ENCODE measurements around the gene CDK5. TPM values are rescaled to one million over a fixed set of nuclear protein-coding genes. Genes with fewer than 3 reads are reported as not detected.
A peak's percentile ranks its signal among the peaks of the same experiment; 100 is the strongest.

CDK5 gene
- total RNA-seq, result 5.7 TPM

- Histone ChIP-seq H3K36me3 (ENCODE audit: control insufficient read depth in 3 of 3, insufficient read depth in 3 of 3, low read length in 3 of 3) (peaks cover 0 to 6% (median 4%) of the 10 kb centered on the region in 3 donors), H3K9ac (ENCODE audit: low read depth in 1 of 3, low read length in 3 of 3) (peak within 1 kb of the TSS; percentile 83 to 97 (median 95)), H3K27ac (ENCODE audit: low read depth, low read length) (peak within 1 kb of the TSS; percentile 98), H3K4me3 (ENCODE audit: low read length in 3 of 3) (peak within 1 kb of the TSS; percentile 90 to 95 (median 94)), H3K9me3 (ENCODE audit: control insufficient read depth in 3 of 3, low read length in 3 of 3) (no peaks in the 10 kb centered on the region), H3K4me1 (ENCODE audit: control insufficient read depth in 3 of 3, insufficient read depth in 3 of 3, low read length in 3 of 3) (peaks cover 40 to 48% (median 47%) of the 10 kb centered on the region in 3 donors), H3K27me3 (ENCODE audit: control insufficient read depth in 3 of 3, insufficient read depth in 3 of 3, low read length in 3 of 3) (no peaks in the 10 kb centered on the region)
These were observed at the start of gene CDK5 for GRCh38 chr7:151057506-151057988. Gene CDK5 (minus strand): TSS chr7:151057897. CDS start chr7:151057848, 49 bp downstream.

- no peaks in the 10 kb centered on the region for H3K27me3 ChIP-seq (ENCODE audit: control insufficient read depth in 3 of 3, insufficient read depth in 3 of 3, low read length in 3 of 3)
- H3K9me3 ChIP-seq (ENCODE audit: control insufficient read depth in 3 of 3, low read length in 3 of 3), result no peaks in the 10 kb centered on the region
- H3K4me3 ChIP-seq (ENCODE audit: low read length in 3 of 3), result no peak overlapping the region
- no peaks in the 10 kb centered on the region for H3K36me3 ChIP-seq (ENCODE audit: control insufficient read depth in 3 of 3, insufficient read depth in 3 of 3, low read length in 3 of 3)
- H3K4me1 ChIP-seq (ENCODE audit: control insufficient read depth in 3 of 3, insufficient read depth in 3 of 3, low read length in 3 of 3), result peaks cover 4 to 11% (median 7%) of the 10 kb centered on the region in 3 donors
- H3K27ac ChIP-seq (ENCODE audit: low read depth, low read length), result no peak overlapping the region
- no peak overlapping the region for H3K9ac ChIP-seq (ENCODE audit: low read depth in 1 of 3, low read length in 3 of 3)
These were observed 46.9 kb upstream of the CDK5 start for GRCh38 chr7:151104411-151105235.

DNA sequence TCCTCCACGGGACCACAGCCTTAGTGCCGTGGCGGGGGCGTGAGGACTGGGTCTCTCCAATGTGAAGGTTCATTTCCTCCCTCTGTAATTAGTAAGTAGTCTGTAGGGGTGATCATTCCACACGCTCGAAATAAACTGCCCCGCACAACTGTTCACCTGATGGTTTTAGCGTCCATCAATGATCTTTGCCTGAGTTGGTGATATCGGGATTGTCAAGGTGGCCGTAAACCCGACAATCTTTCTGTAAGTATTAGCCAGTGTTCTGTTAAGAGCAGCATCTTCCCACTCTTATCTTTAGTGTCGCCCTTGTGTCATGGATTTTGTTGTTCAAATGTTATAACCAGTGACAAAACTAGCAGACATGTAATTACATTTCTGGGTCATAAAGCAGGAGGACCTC is 46.3 kb upstream of the CDK5 start:
- no peak overlapping the region for H3K9ac ChIP-seq (ENCODE audit: low read depth in 1 of 3, low read length in 3 of 3)
- no peak overlapping the region for H3K27ac ChIP-seq (ENCODE audit: low read depth, low read length)
- no peaks in the 10 kb centered on the region for H3K9me3 ChIP-seq (ENCODE audit: control insufficient read depth in 3 of 3, low read length in 3 of 3)
- no peak overlapping the region for H3K4me3 ChIP-seq (ENCODE audit: low read length in 3 of 3)
- no peaks in the 10 kb centered on the region for H3K36me3 ChIP-seq (ENCODE audit: control insufficient read depth in 3 of 3, insufficient read depth in 3 of 3, low read length in 3 of 3)
- H3K4me1 ChIP-seq (ENCODE audit: control insufficient read depth in 3 of 3, insufficient read depth in 3 of 3, low read length in 3 of 3), result peaks cover 0 to 15% (median 8%) of the 10 kb centered on the region in 3 donors
- H3K27me3 ChIP-seq (ENCODE audit: control insufficient read depth in 3 of 3, insufficient read depth in 3 of 3, low read length in 3 of 3), result no peaks in the 10 kb centered on the region

GRCh38 chr7:151102991-151103390 is 45.3 kb upstream of the CDK5 start:
- H3K36me3 ChIP-seq (ENCODE audit: control insufficient read depth in 3 of 3, insufficient read depth in 3 of 3, low read length in 3 of 3), result no peaks in the 10 kb centered on the region
- no peak overlapping the region for H3K27ac ChIP-seq (ENCODE audit: low read depth, low read length)
- no peaks in the 10 kb centered on the region for H3K27me3 ChIP-seq (ENCODE audit: control insufficient read depth in 3 of 3, insufficient read depth in 3 of 3, low read length in 3 of 3)
- H3K4me1 ChIP-seq (ENCODE audit: control insufficient read depth in 3 of 3, insufficient read depth in 3 of 3, low read length in 3 of 3), result peaks cover 0 to 14% (median 8%) of the 10 kb centered on the region in 3 donors
- H3K9ac ChIP-seq (ENCODE audit: low read depth in 1 of 3, low read length in 3 of 3), result no peak overlapping the region
- H3K9me3 ChIP-seq (ENCODE audit: control insufficient read depth in 3 of 3, low read length in 3 of 3), result no peaks in the 10 kb centered on the region
- no peak overlapping the region for H3K4me3 ChIP-seq (ENCODE audit: low read length in 3 of 3)

- no peak overlapping the region for H3K27ac ChIP-seq (ENCODE audit: low read depth, low read length)
- H3K4me3 ChIP-seq (ENCODE audit: low read length in 3 of 3), result no peak overlapping the region
- H3K9me3 ChIP-seq (ENCODE audit: control insufficient read depth in 3 of 3, low read length in 3 of 3), result no peaks in the 10 kb centered on the region
- H3K36me3 ChIP-seq (ENCODE audit: control insufficient read depth in 3 of 3, insufficient read depth in 3 of 3, low read length in 3 of 3), result no peaks in the 10 kb centered on the region
- H3K4me1 ChIP-seq (ENCODE audit: control insufficient read depth in 3 of 3, insufficient read depth in 3 of 3, low read length in 3 of 3), result peaks cover 0 to 12% (median 8%) of the 10 kb centered on the region in 3 donors
- H3K27me3 ChIP-seq (ENCODE audit: control insufficient read depth in 3 of 3, insufficient read depth in 3 of 3, low read length in 3 of 3), result no peaks in the 10 kb centered on the region
- H3K9ac ChIP-seq (ENCODE audit: low read depth in 1 of 3, low read length in 3 of 3), result no peak overlapping the region
These were observed 44.1 kb upstream of the CDK5 start for GRCh38 chr7:151101621-151102396.

DNA sequence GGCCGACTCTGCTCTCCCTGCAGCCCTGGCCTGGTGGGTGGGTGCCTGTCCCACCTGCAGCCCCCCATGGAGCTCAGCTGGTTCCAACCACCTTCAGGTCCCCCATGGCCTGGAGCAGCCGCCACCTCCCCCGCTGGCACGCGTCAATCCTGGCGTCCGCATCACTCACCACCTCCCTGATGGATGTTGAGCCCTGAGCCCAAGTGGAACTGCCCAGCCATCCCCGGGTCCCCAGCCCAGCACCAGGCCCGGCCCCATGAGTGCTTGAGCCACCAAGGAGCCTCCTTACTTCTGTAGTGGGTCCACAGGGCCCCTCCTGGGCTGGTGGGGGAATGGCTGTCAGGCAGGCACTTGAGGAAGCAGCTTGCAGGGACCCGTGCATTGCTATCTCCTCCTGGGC is 43.2 kb upstream of the CDK5 start:
- peaks cover 0 to 12% (median 8%) of the 10 kb centered on the region in 3 donors for H3K4me1 ChIP-seq (ENCODE audit: control insufficient read depth in 3 of 3, insufficient read depth in 3 of 3, low read length in 3 of 3)
- H3K4me3 ChIP-seq (ENCODE audit: low read length in 3 of 3), result no peak overlapping the region

GRCh38 chr7:151099486-151100211 is 42.0 kb upstream of the CDK5 start:
- Histone ChIP-seq H3K36me3 (ENCODE audit: control insufficient read depth in 3 of 3, insufficient read depth in 3 of 3, low read length in 3 of 3) (peaks cover 0 to 2% (median 0%) of the 10 kb centered on the region in 3 donors), H3K4me1 (ENCODE audit: control insufficient read depth in 3 of 3, insufficient read depth in 3 of 3, low read length in 3 of 3) (peaks cover 0 to 13% (median 8%) of the 10 kb centered on the region in 3 donors), H3K27ac (ENCODE audit: low read depth, low read length) (no peak overlapping the region), H3K27me3 (ENCODE audit: control insufficient read depth in 3 of 3, insufficient read depth in 3 of 3, low read length in 3 of 3) (no peaks in the 10 kb centered on the region), H3K4me3 (ENCODE audit: low read length in 3 of 3) (no peak overlapping the region), H3K9me3 (ENCODE audit: control insufficient read depth in 3 of 3, low read length in 3 of 3) (no peaks in the 10 kb centered on the region), H3K9ac (ENCODE audit: low read depth in 1 of 3, low read length in 3 of 3) (no peak overlapping the region)

More for the DNA sequence above, 43.2 kb upstream of the CDK5 start:
- H3K9me3 ChIP-seq (ENCODE audit: control insufficient read depth in 3 of 3, low read length in 3 of 3), result no peaks in the 10 kb centered on the region
- no peak overlapping the region for H3K27ac ChIP-seq (ENCODE audit: low read depth, low read length)
- no peaks in the 10 kb centered on the region for H3K36me3 ChIP-seq (ENCODE audit: control insufficient read depth in 3 of 3, insufficient read depth in 3 of 3, low read length in 3 of 3)
- H3K27me3 ChIP-seq (ENCODE audit: control insufficient read depth in 3 of 3, insufficient read depth in 3 of 3, low read length in 3 of 3), result no peaks in the 10 kb centered on the region
- no peak overlapping the region for H3K9ac ChIP-seq (ENCODE audit: low read depth in 1 of 3, low read length in 3 of 3)

DNA sequence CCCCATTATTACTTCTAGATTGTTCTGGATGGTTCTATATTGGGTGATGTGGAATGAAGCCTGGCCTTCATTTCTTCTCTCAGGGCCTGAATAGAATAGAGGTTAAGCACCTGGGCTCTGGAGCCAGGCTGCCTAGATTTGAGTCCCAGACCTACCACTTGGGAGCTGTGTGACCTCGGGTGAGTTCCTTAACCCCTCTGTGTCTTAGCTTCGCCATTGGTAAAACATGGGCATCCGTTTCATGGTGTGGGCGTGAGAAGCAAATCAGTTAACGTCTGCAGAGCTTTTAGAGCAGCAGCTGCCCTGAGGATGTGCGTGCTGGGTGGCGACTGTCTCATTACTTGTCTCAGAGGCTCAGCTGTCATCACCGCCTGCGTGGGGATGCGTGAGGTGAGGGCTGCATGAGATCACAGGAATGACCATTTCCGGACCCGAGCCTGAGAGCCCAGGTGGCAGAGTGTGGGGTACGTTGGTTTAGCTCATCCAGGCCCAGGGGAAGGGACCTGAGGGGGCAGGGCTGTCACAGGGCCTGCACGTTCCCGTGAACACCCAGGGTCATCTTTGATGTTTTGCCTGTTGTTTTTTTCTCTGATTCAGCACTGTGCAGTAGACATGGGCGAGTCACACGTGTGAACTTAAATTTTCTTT is 38.3 kb upstream of the CDK5 start:
- no peaks in the 10 kb centered on the region for H3K9me3 ChIP-seq (ENCODE audit: control insufficient read depth in 3 of 3, low read length in 3 of 3)
- no peak overlapping the region for H3K27ac ChIP-seq (ENCODE audit: low read depth, low read length)
- peaks cover 0 to 5% (median 0%) of the 10 kb centered on the region in 3 donors for H3K36me3 ChIP-seq (ENCODE audit: control insufficient read depth in 3 of 3, insufficient read depth in 3 of 3, low read length in 3 of 3)
- no peak overlapping the region for H3K9ac ChIP-seq (ENCODE audit: low read depth in 1 of 3, low read length in 3 of 3)
- H3K4me3 ChIP-seq (ENCODE audit: low read length in 3 of 3), result no peak overlapping the region
- H3K4me1 ChIP-seq (ENCODE audit: control insufficient read depth in 3 of 3, insufficient read depth in 3 of 3, low read length in 3 of 3), result peaks cover 13 to 16% (median 15%) of the 10 kb centered on the region in 3 donors
- no peaks in the 10 kb centered on the region for H3K27me3 ChIP-seq (ENCODE audit: control insufficient read depth in 3 of 3, insufficient read depth in 3 of 3, low read length in 3 of 3)

GRCh38 chr7:151095123-151095797 is 37.6 kb upstream of the CDK5 start:
- Histone ChIP-seq H3K9ac (ENCODE audit: low read depth in 1 of 3, low read length in 3 of 3) (peak overlapping the region in 2 of 3 donors; percentile 29 to 50), H3K4me1 (ENCODE audit: control insufficient read depth in 3 of 3, insufficient read depth in 3 of 3, low read length in 3 of 3) (peaks cover 16 to 17% (median 16%) of the 10 kb centered on the region in 3 donors), H3K9me3 (ENCODE audit: control insufficient read depth in 3 of 3, low read length in 3 of 3) (no peaks in the 10 kb centered on the region), H3K27ac (ENCODE audit: low read depth, low read length) (no peak overlapping the region), H3K27me3 (ENCODE audit: control insufficient read depth in 3 of 3, insufficient read depth in 3 of 3, low read length in 3 of 3) (no peaks in the 10 kb centered on the region), H3K4me3 (ENCODE audit: low read length in 3 of 3) (no peak overlapping the region), H3K36me3 (ENCODE audit: control insufficient read depth in 3 of 3, insufficient read depth in 3 of 3, low read length in 3 of 3) (peaks cover 0 to 5% (median 0%) of the 10 kb centered on the region in 3 donors)
